LNCaP clone FGC (cell line): ENCODE data around the gene FKBP1A.

Experiments used
- DNase-seq: peaks from one replicate; pipeline ENCODE4 v3.0.0-alpha.2; 2011; ENCODE audit warnings: low read depth
- H3K4me3 ChIP-seq: 2 replicates; pipeline ENCODE4 v1.5.1; 2011; ENCODE audit warnings: mild to moderate bottlenecking, low read depth, low read length, control low read depth
- CTCF ChIP-seq: IDR thresholded peaks from 2 replicates; pipeline ENCODE4 v1.5.1; 2012; ENCODE audit warnings: mild to moderate bottlenecking; ENCODE audit not compliant: control insufficient read depth, insufficient read depth; ENCODE audit errors: extremely low read depth

Gene FKBP1A

GRCh38 chr20:1392693-1393506, at the start of gene FKBP1A:
TSS of gene FKBP1A (minus strand) at chr20:1393054. CDS start at chr20:1392998, 56 bp downstream.
- TF ChIP-seq CTCF = no peak
- peak; percentile 74 for DNase-seq
- H3K4me3 ChIP-seq = peak within 1 kb of the TSS; percentile 90

GRCh38 chr20:1442304-1442703, 49.5 kb upstream of the FKBP1A start:
- DNase-seq = no peak
- H3K4me3 ChIP-seq = no peak overlapping the region
- TF ChIP-seq CTCF = no peak

GRCh38 chr20:1441133-1441532, 48.3 kb upstream of the FKBP1A start:
- no peak overlapping the region for H3K4me3 ChIP-seq
- no peak for DNase-seq
- TF ChIP-seq CTCF = no peak

GRCh38 chr20:1440024-1440423, 47.2 kb upstream of the FKBP1A start:
- peak; percentile 46 for TF ChIP-seq CTCF
- DNase-seq = no peak
- H3K4me3 ChIP-seq = no peak overlapping the region

GRCh38 chr20:1438361-1438760, 45.5 kb upstream of the FKBP1A start:
- no peak for TF ChIP-seq CTCF
- H3K4me3 ChIP-seq = no peak overlapping the region

GRCh38 chr20:1437235-1437904, 44.5 kb upstream of the FKBP1A start:
- no peak overlapping the region for H3K4me3 ChIP-seq
- peak; percentile 96 for TF ChIP-seq CTCF
- DNase-seq = peak; percentile 67

More at GRCh38 chr20:1438361-1438760, 45.5 kb upstream of the FKBP1A start:
- DNase-seq = no peak
